WTC11 (cell line): ENCODE results near the gene PGP. TPM values are rescaled to one million over a fixed set of nuclear protein-coding genes. Genes with fewer than 3 reads are reported as not detected.

Experiments used
- ATAC-seq: fragments of 200-7000 bp; cut with Tn5 transposase; 2 replicates; pipeline ENCODE4 v1.10.0; 2021; ENCODE audit warnings: mild to moderate bottlenecking, moderate library complexity
- CTCF ChIA-PET: fragments of 300-600 bp; sonication (Branson Sonifier 250); formaldehyde crosslinking; loops from one replicate; lab custom pipeline; 2021; ENCODE audit warnings: antibody characterized with exemption; lab: Charles Lee
- POLR2A ChIA-PET: fragments of 350-600 bp; sonication (Branson Sonifier 250); formaldehyde crosslinking; loops from one replicate; lab custom pipeline; 2021; ENCODE audit warnings: antibody characterized with exemption; lab: Charles Lee
- DNase-seq: peaks from one replicate; pipeline ENCODE4 v3.0.0; 2021; ENCODE audit warnings: low spot score
- H3K27ac Mint-ChIP-seq: 2 replicates; pipeline ENCODE4 v1.8.0; 2021; ENCODE audit warnings: mixed read lengths
- H3K27me3 Mint-ChIP-seq: 2 replicates; pipeline ENCODE4 v1.8.0; 2021; ENCODE audit warnings: low read depth, mild to moderate bottlenecking, moderate library complexity, mixed read lengths
- H3K36me3 Mint-ChIP-seq: 2 replicates; pipeline ENCODE4 v1.8.0; 2021; ENCODE audit warnings: mixed read lengths
- H3K4me1 Mint-ChIP-seq: 2 replicates; pipeline ENCODE4 v1.8.0; 2022; ENCODE audit warnings: mixed read lengths
- H3K4me3 Mint-ChIP-seq: 2 replicates; pipeline ENCODE4 v1.8.0; 2021; ENCODE audit warnings: mild to moderate bottlenecking, moderate library complexity, mixed read lengths
- H3K9me3 Mint-ChIP-seq: 2 replicates; pipeline ENCODE4 v1.8.0; 2021; ENCODE audit warnings: mixed read lengths
- EMX1 ChIP-seq: fragments of 250-450 bp; sonication (Bioruptor Pico); IDR thresholded peaks from 2 replicates; pipeline ENCODE4 v1.8.0; 2021; ENCODE audit warnings: mild to moderate bottlenecking
- ETV6 ChIP-seq: sonication (generic); formaldehyde crosslinking; IDR thresholded peaks from 2 replicates; pipeline ENCODE4 v1.8.1; 2022; ENCODE audit warnings: mild to moderate bottlenecking, missing genetic modification reagents
- FOXP4 ChIP-seq: sonication (generic); formaldehyde crosslinking; IDR thresholded peaks from 2 replicates; pipeline ENCODE4 v1.8.0; 2022; ENCODE audit warnings: mild to moderate bottlenecking, missing genetic modification reagents
- GTF2I ChIP-seq: fragments of 250-450 bp; sonication (Bioruptor Pico); conservative IDR thresholded peaks from 2 replicates; pipeline ENCODE4 v1.4.0; 2021; ENCODE audit warnings: mild to moderate bottlenecking
- NR3C1 ChIP-seq: sonication (generic); formaldehyde crosslinking; conservative IDR thresholded peaks from 2 replicates; pipeline ENCODE4 v1.8.1; 2023; ENCODE audit warnings: low read depth, mild to moderate bottlenecking, missing genetic modification reagents
- RORB ChIP-seq: fragments of 250-450 bp; sonication (Bioruptor Pico); IDR thresholded peaks from 2 replicates; pipeline ENCODE4 v1.9.0; 2021; ENCODE audit warnings: mild to moderate bottlenecking
- SP1 ChIP-seq: sonication (generic); formaldehyde crosslinking; conservative IDR thresholded peaks from 2 replicates; pipeline ENCODE4 v1.8.1; 2022; ENCODE audit warnings: missing genetic modification reagents
- ZBTB43 ChIP-seq: sonication (generic); formaldehyde crosslinking; IDR thresholded peaks from 2 replicates; pipeline ENCODE4 v1.8.1; 2023; ENCODE audit warnings: mild to moderate bottlenecking, missing genetic modification reagents
- ZNF263 ChIP-seq: sonication (generic); formaldehyde crosslinking; IDR thresholded peaks from 2 replicates; pipeline ENCODE4 v1.8.1; 2022; ENCODE audit warnings: low read depth, mild to moderate bottlenecking, moderate library complexity, missing genetic modification reagents
- ZNF281 ChIP-seq: sonication (generic); formaldehyde crosslinking; IDR thresholded peaks from 2 replicates; pipeline ENCODE4 v1.8.0; 2023; ENCODE audit warnings: mild to moderate bottlenecking, missing genetic modification reagents
- total RNA-seq: library from RNA; stranded (reverse); gene quantifications from 3 replicates; pipeline ENCODE4 v1.2.3, GENCODE V29; 2021
- TF ChIP-seq, protein P1 (sequence below): sonication (generic); formaldehyde crosslinking; IDR thresholded peaks from 2 replicates; pipeline ENCODE4 v1.8.0; 2023; ENCODE audit warnings: missing genetic modification reagents, mild to moderate bottlenecking, borderline replicate concordance
- TF ChIP-seq, protein P2 (sequence below): fragments of 250-450 bp; sonication (Bioruptor Pico); IDR thresholded peaks from 2 replicates; pipeline ENCODE4 v1.9.0; 2021; ENCODE audit warnings: mild to moderate bottlenecking
- TF ChIP-seq, protein P3 (sequence below): sonication (generic); formaldehyde crosslinking; IDR thresholded peaks from 2 replicates; pipeline ENCODE4 v1.8.0; 2022; ENCODE audit warnings: mild to moderate bottlenecking, missing genetic modification reagents

The PGP gene
- total RNA-seq, 1 experiment from 2014 or later: 39.5 TPM

DNA sequence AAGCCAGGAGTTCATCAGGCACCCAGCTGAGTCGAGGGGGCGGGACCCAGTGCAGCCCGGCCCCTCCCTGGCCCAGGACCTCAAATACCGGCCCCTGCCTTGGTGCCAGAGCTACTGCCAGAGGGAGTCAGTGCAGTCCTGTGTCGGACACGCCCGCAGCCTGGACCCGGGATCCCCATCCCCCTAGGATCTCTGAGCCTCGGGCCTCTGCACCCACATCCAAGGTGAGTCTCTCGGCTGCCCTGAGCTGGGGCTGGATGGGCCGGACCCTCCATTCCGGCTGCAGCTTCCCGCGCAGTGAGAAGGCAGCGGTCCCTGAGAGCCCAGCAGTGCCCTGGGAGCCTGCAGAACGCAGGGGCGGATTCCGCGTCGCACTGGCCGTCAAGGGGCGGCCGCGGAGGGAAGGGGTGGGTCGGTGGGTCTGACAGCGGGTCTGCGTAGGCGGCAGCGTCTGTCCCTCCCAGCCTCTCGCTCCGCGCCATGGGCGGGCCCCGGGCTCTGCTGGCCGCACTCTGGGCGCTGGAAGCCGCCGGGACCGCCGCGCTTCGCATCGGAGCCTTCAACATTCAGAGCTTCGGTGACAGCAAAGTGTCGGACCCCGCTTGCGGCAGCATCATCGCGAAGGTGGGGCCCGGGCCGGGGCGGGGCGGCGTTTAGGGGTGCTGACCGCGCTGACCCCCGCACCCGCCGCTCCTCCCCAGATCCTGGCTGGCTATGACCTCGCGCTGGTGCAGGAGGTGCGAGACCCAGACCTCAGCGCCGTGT lies 21.9 kb upstream of the PGP start, which contains the start of gene DNASE1L2:
DNASE1L2 (plus strand) TSS at position 108 of the 765 bp plus-strand sequence; CDS start at position 481, 373 bp downstream.
- Mint-ChIP-seq H3K9me3 (no peaks in the 10 kb centered on the region), H3K4me3 (peak within 1 kb of the TSS; percentile 55), H3K27me3 (peaks cover 16% of the 10 kb centered on the region), H3K4me1 (no peaks in the 10 kb centered on the region), H3K27ac (no peak within 1 kb of the TSS), H3K36me3 (no peaks in the 10 kb centered on the region)
- ChIA-PET POLR2A (interaction anchor here (0.5 to 4.1 kb wide), 5 partner anchors 11 to 27 kb away, joined by 3 to 28 read pairs (median 7); partner anchors contain the start of genes ECI1 and PGP), CTCF (interaction anchor here (0.9 to 4.5 kb wide), 9 partner anchors 15 to 265 kb away, joined by 3 to 51 read pairs (median 4); partner anchors contain the start of genes CASKIN1, ECI1 and PGP)
- DNase-seq (peak; percentile 66), ATAC-seq (peak; percentile 55)
- TF ChIP-seq, protein P1, sequence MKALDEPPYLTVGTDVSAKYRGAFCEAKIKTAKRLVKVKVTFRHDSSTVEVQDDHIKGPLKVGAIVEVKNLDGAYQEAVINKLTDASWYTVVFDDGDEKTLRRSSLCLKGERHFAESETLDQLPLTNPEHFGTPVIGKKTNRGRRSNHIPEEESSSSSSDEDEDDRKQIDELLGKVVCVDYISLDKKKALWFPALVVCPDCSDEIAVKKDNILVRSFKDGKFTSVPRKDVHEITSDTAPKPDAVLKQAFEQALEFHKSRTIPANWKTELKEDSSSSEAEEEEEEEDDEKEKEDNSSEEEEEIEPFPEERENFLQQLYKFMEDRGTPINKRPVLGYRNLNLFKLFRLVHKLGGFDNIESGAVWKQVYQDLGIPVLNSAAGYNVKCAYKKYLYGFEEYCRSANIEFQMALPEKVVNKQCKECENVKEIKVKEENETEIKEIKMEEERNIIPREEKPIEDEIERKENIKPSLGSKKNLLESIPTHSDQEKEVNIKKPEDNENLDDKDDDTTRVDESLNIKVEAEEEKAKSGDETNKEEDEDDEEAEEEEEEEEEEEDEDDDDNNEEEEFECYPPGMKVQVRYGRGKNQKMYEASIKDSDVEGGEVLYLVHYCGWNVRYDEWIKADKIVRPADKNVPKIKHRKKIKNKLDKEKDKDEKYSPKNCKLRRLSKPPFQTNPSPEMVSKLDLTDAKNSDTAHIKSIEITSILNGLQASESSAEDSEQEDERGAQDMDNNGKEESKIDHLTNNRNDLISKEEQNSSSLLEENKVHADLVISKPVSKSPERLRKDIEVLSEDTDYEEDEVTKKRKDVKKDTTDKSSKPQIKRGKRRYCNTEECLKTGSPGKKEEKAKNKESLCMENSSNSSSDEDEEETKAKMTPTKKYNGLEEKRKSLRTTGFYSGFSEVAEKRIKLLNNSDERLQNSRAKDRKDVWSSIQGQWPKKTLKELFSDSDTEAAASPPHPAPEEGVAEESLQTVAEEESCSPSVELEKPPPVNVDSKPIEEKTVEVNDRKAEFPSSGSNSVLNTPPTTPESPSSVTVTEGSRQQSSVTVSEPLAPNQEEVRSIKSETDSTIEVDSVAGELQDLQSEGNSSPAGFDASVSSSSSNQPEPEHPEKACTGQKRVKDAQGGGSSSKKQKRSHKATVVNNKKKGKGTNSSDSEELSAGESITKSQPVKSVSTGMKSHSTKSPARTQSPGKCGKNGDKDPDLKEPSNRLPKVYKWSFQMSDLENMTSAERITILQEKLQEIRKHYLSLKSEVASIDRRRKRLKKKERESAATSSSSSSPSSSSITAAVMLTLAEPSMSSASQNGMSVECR (CRISPR knock-in tag): peak; percentile 49; the same call in 1 of the 2 replicates
- TF ChIP-seq ZBTB43 (CRISPR knock-in tag) (peak; percentile 48; the same call in 1 of the 2 replicates), FOXP4 (CRISPR knock-in tag) (no peak; the same call in 1 of the 2 replicates), ETV6 (CRISPR knock-in tag) (no peak), ZNF263 (CRISPR knock-in tag) (no peak), RORB (CRISPR knock-in tag) (no peak), GTF2I (CRISPR knock-in tag) (no peak), ZNF281 (0 out of 2 replicates have a peak, but pooled peaks have one; percentile 16), SP1 (CRISPR knock-in tag) (peak; percentile 45), NR3C1 (CRISPR knock-in tag) (no peak), EMX1 (CRISPR knock-in tag) (no peak)
- TF ChIP-seq, protein P2, sequence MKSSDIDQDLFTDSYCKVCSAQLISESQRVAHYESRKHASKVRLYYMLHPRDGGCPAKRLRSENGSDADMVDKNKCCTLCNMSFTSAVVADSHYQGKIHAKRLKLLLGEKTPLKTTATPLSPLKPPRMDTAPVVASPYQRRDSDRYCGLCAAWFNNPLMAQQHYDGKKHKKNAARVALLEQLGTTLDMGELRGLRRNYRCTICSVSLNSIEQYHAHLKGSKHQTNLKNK (CRISPR knock-in tag): no peak
- TF ChIP-seq, protein P3, sequence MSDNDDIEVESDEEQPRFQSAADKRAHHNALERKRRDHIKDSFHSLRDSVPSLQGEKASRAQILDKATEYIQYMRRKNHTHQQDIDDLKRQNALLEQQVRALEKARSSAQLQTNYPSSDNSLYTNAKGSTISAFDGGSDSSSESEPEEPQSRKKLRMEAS (CRISPR knock-in tag): 0 out of 2 replicates have a peak, but pooled peaks have one; percentile 11
